ENCODE data around the gene AOAH.

- no peak for TF ChIP-seq CTCF (IDR thresholded peaks at IDR 0.05)
- TF ChIP-seq EP300 (IDR thresholded peaks at IDR 0.05): no peak
- TF ChIP-seq POLR2AphosphoS5 (IDR thresholded peaks at IDR 0.05): no peak
- no peak for TF ChIP-seq POLR2A (IDR thresholded peaks at IDR 0.05)
These were observed 255.8 kb downstream of the AOAH start for GRCh38 chr7:36468370-36469101.
